HepG2 (cell line): ENCODE results near the gene APOA1. TPM values are rescaled to one million over a fixed set of nuclear protein-coding genes. Genes with fewer than 3 reads are reported as not detected.

ENCODE experiments used
- ATAC-seq: fragments of 200-7000 bp; cut with Tn5 transposase; 3 replicates; pipeline ENCODE4 v1.9.1; 2020; ENCODE audit warnings: mild to moderate bottlenecking, moderate library complexity
- BruUV-seq: library from RNA; stranded (reverse); fragments of 400-500 nt; replicated peaks from 2 replicates; lab custom pipeline; 2021; lab: Mats Ljungman, UMichigan
- CTCF ChIA-PET: fragments of 300-600 bp; formaldehyde crosslinking; extraction: SDS; loops from one replicate; lab custom pipeline; 2021; ENCODE audit warnings: low total read pairs, inconsistent platforms, low intra/inter-chr PET ratio; lab: Yijun Ruan, JAX
- POLR2A ChIA-PET: fragments of 350-600 bp; sonication (Branson Sonifier 250); formaldehyde crosslinking; loops from one replicate; lab custom pipeline; 2020; ENCODE audit warnings: antibody characterized with exemption, inconsistent platforms; lab: Yijun Ruan, JAX
- DNase-seq: peaks from one replicate; pipeline ENCODE4 v3.0.0-alpha.2; 2015; ENCODE audit warnings: low spot score
- FAIRE-seq: peaks from 3 replicates; lab custom pipeline; 2011; peaks lifted over from hg19 to GRCh38; lab: Jason Lieb, UNC
- H2AFZ ChIP-seq: one replicate; pipeline ENCODE4 v1.6.1; 2011; ENCODE audit warnings: low read length, inconsistent platforms
- H3K27ac ChIP-seq: fragments of 300-600 bp; 3 replicates; pipeline ENCODE4 v1.8.0; 2011; ENCODE audit warnings: mixed run types, mild to moderate bottlenecking, mixed read lengths, low read length, inconsistent platforms; ENCODE audit not compliant: insufficient read depth; ENCODE audit errors: extremely low read length
- H3K27me3 ChIP-seq, 2 experiments: fragments of 200-600 bp in 1 of 2; 2 replicates in 1 of 2; 3 replicates in 1 of 2; pipeline versions ENCODE4 v1.6.0 to v1.8.0; 2011; ENCODE audit warnings: low read length in 2 of 2, mild to moderate bottlenecking in 2 of 2, moderate library complexity in 2 of 2, inconsistent platforms in 1 of 2; ENCODE audit not compliant: insufficient read depth in 2 of 2, control insufficient read depth in 1 of 2
- H3K36me3 ChIP-seq, 2 experiments: fragments of 200-600 bp in 1 of 2; replicated peaks in 1 of 2; 2 replicates in 1 of 2; 3 replicates in 1 of 2; pipeline versions ENCODE4 v1.5.1 to v1.8.0; 2011; ENCODE audit warnings: low read length in 2 of 2, inconsistent platforms in 1 of 2; ENCODE audit not compliant: insufficient read depth in 2 of 2, control insufficient read depth in 1 of 2
- H3K4me1 ChIP-seq: 2 replicates; pipeline ENCODE4 v1.5.1; 2012; ENCODE audit warnings: low read length, inconsistent platforms; ENCODE audit not compliant: insufficient read depth
- H3K4me2 ChIP-seq: 2 replicates; pipeline ENCODE4 v1.6.0; 2011; ENCODE audit warnings: low read depth, low read length, inconsistent platforms
- H3K4me3 ChIP-seq, 3 experiments: fragments of 200-600 bp in 1 of 3; sonication (generic), shearing (Covaris generic) in 1 of 3; replicated peaks in 1 of 3; 2 replicates each; pipeline ENCODE4 v1.5.1; 2011 to 2016; ENCODE audit warnings: low read length in 3 of 3, inconsistent platforms in 2 of 3, low read depth in 2 of 3, mild to moderate bottlenecking in 2 of 3, control low read depth in 1 of 3, mixed read lengths in 1 of 3; ENCODE audit not compliant: insufficient read depth in 1 of 3
- H3K79me2 ChIP-seq: one replicate; pipeline ENCODE4 v1.6.1; 2011; ENCODE audit warnings: low read length, inconsistent platforms; ENCODE audit not compliant: insufficient read depth
- H3K9ac ChIP-seq: 2 replicates; pipeline ENCODE4 v1.6.0; 2011; ENCODE audit warnings: mild to moderate bottlenecking, low read depth, low read length, inconsistent platforms; ENCODE audit not compliant: insufficient read depth
- H3K9me3 ChIP-seq: 2 replicates; pipeline ENCODE4 v1.5.1; 2012; ENCODE audit warnings: mild to moderate bottlenecking, low read length
- H4K20me1 ChIP-seq: 2 replicates; pipeline ENCODE4 v1.6.0; 2011; ENCODE audit warnings: inconsistent platforms, mild to moderate bottlenecking, low read length, moderate library complexity; ENCODE audit not compliant: insufficient read depth
- FOSL2 ChIP-seq: sonication (generic); formaldehyde crosslinking; IDR thresholded peaks from 2 replicates; pipeline ENCODE4 v1.4.0; 2020; ENCODE audit warnings: missing genetic modification reagents
- HCFC1 ChIP-seq: fragments of 150-350 bp; IDR thresholded peaks from 2 replicates; pipeline ENCODE4 v1.6.1; 2014; ENCODE audit warnings: low read depth, low read length
- HDAC6 ChIP-seq: fragments of 200-600 bp; sonication (generic); IDR thresholded peaks from 2 replicates; pipeline ENCODE4 v1.7.0; 2017; ENCODE audit warnings: mild to moderate bottlenecking, antibody characterized with exemption, low read length, low read depth
- RXRB ChIP-seq: IDR thresholded peaks from 2 replicates; pipeline ENCODE4 v1.6.1; 2016; ENCODE audit warnings: borderline replicate concordance, missing genetic modification reagents, missing compliant biosample characterization
- SRSF1 ChIP-seq: fragments of 200-400 bp; formaldehyde crosslinking; optimal IDR thresholded peaks from 2 replicates; pipeline ENCODE3; 2017; ENCODE audit warnings: mild to moderate bottlenecking, low read depth, low read length, moderate library complexity
- THYN1 ChIP-seq: sonication (generic); formaldehyde crosslinking; IDR thresholded peaks from 2 replicates; pipeline ENCODE4 v1.8.1; 2023; ENCODE audit warnings: low read depth, mild to moderate bottlenecking, moderate library complexity, missing genetic modification reagents, borderline replicate concordance
- TP53 ChIP-seq: sonication (generic); formaldehyde crosslinking; conservative IDR thresholded peaks from 2 replicates; pipeline ENCODE4 v1.4.0; 2020; ENCODE audit warnings: missing genetic modification reagents
- ZMYM4 ChIP-seq: sonication (generic); formaldehyde crosslinking; IDR thresholded peaks from 2 replicates; pipeline ENCODE4 v1.8.1; 2023; ENCODE audit warnings: mild to moderate bottlenecking, missing genetic modification reagents
- ZNF292 ChIP-seq: sonication (generic); formaldehyde crosslinking; IDR thresholded peaks from 2 replicates; pipeline ENCODE4 v1.8.1; 2022; ENCODE audit warnings: mild to moderate bottlenecking, low read depth, missing genetic modification reagents, borderline replicate concordance
- ZNF567 ChIP-seq: sonication (generic); formaldehyde crosslinking; IDR thresholded peaks from 2 replicates; pipeline ENCODE4 v1.8.1; 2023; ENCODE audit warnings: mild to moderate bottlenecking, missing genetic modification reagents, borderline replicate concordance
- WGBS: methylation state at CpG from one replicate; pipeline ENCODE4 v1.1.6; 2017; ENCODE audit warnings: low lambda C conversion rate; 5-methylcytosine and 5-hydroxymethylcytosine counted together
- in situ Hi-C: cut with HindIII; loops from 2 replicates; pipeline ENCODE4 v1.10.0; 2017; ENCODE audit warnings: low pct_unique_long_range_greater_than_20kb; ENCODE audit not compliant: extremely low pct_ligation_motif_present
- intact Hi-C: fragments of 100-400 bp; cut with micrococcal nuclease; formaldehyde crosslinking; loops from one replicate; pipeline ENCODE4 v1.10.0; 2022; ENCODE audit not compliant: unreplicated experiment
- polyA plus RNA-seq, 8 experiments: library from polyadenylated mRNA; depleted of rRNA in 3 of 8; stranded (reverse) in 7 of 8; unstranded in 1 of 8; fragments of >200 nt; fragmentation: Illumina TruSeq in 4 of 8; extraction: Trizol in 4 of 8; gene quantifications; 2 replicates each; pipeline versions ENCODE4 v1.2.1 to v1.2.3, GENCODE V29; 2011 to 2016; ENCODE audit warnings: low read depth in 4 of 8, missing spikeins in 1 of 8, mixed read lengths in 1 of 8; ENCODE audit not compliant: insufficient read depth in 1 of 8
- total RNA-seq, 5 experiments: library from RNA; depleted of rRNA; stranded (reverse); fragments of >200 nt; fragmentation: Illumina TruSeq; extraction: Trizol; gene quantifications; 2 replicates each; pipeline ENCODE4 v1.2.3, GENCODE V29; 2016; ENCODE audit warnings: low read depth in 1 of 5
- TF ChIP-seq, protein P1 (sequence below): sonication (generic); formaldehyde crosslinking; IDR thresholded peaks from 2 replicates; pipeline ENCODE4 v1.9.0; 2021; ENCODE audit warnings: missing genetic modification reagents, borderline replicate concordance
- TF ChIP-seq, protein P2 (sequence below): sonication (generic); formaldehyde crosslinking; IDR thresholded peaks from 2 replicates; pipeline ENCODE4 v1.5.1; 2020; ENCODE audit warnings: missing genetic modification reagents, mild to moderate bottlenecking, borderline replicate concordance

APOA1 gene
- total and polyA plus RNA-seq, 2 of the 13 experiments (the other 11 are each of a cell fraction or from before 2014, with no cell fraction given), result 1,973 to 5,485 TPM

DNA sequence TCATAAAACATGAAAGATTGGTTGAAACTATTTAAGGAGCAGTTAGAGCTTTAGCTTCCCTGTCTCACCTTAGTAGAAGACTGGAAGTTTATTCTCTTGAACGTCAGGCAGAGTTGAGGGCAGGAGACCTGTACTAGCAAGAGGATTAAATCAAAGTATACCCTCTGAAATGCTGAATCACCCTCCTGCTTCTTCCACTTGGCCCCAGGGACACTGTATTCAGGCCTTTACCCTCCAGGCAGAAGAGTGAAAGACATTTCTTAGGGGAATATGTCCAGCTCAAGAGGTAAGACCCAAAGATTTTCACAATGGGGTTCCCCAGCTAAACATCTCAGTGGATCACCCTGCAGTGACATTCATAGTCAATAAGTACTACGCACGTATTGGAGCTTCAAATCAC lies 26.2 kb downstream of the APOA1 start:
- Histone ChIP-seq H3K27me3 (no peaks in the 10 kb centered on the region), H3K79me2 (no peaks in the 10 kb centered on the region), H3K4me2 (no peak overlapping the region), H3K9ac (no peak overlapping the region), H2AFZ (no peak overlapping the region), H4K20me1 (no peaks in the 10 kb centered on the region), H3K4me1 (peaks cover 93% of the 10 kb centered on the region), H3K36me3 (no peaks in the 10 kb centered on the region), H3K27ac (peak overlapping the region; percentile 4), H3K4me3 (no peak overlapping the region), H3K9me3 (no peaks in the 10 kb centered on the region)
- BruUV-seq, result no TSS peak
- CTCF ChIA-PET, result no interaction called here
- intact Hi-C loops, result no loop called here
- POLR2A ChIA-PET, result interaction anchor here (7.7 to 8.5 kb wide), 2 partner anchors 18 to 19 kb away, joined by 291 to 778 read pairs; partner anchors contain the start of genes APOA1, APOA4, APOA5 and APOC3
- DNase-seq (no peak), FAIRE-seq (no peak), ATAC-seq (no peak)
- in situ Hi-C loops, result no loop called here
- 94% methylated on average over 3 of the region's 3 CpGs for WGBS
- no peak for TF ChIP-seq SRSF1

DNA sequence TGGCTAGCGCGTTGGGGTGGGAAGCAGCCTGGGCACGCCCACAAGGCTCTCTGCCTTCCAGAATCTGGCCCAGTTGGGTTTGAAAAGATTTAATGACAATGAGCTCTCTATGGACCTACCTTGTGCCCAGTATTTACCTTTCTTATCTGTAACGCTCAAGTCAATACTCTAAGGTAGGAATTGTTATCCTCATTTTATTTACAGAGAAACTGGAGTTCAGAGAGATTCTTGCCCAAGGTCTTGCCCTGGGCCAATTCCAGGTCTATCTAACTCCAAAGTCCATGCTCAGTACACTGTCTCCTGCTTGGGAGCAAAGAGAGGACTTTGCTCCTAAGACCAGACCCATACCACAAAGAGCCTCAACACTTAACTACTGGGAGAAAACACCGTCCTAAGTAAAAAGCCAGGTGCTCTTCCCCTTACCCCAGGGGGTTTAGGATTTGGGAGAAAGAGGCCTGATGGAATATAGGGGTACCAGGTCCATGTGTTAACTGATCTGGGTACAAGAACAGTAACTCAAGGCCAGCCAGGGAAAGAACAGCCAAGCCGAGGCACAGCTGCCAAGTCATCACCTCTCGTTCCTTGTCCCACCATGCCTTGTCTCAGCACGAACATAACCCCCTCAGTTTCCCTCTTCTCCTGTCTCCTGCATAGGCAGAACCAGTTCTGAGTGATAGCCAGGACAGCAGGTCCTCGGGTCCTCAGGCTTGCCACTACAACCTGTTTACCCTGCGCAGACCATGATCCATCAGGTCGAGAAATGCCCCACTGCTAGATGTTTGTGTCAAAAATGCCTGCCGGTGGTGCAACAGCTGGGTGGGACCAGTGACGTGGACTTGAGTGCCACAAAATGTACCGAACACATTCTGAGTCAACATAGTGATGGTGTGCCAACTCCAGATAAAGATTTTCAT lies 28.9 kb downstream of the APOA1 start:
- CTCF ChIA-PET, result no interaction called here
- peak; percentile 92 for ATAC-seq
- TF ChIP-seq HCFC1 (no peak), SRSF1 (no peak), ZNF292 (CRISPR knock-in tag) (0 out of 2 replicates have a peak, but pooled peaks have one; percentile 17), THYN1 (CRISPR knock-in tag) (no peak), RXRB (CRISPR knock-in tag) (peak; percentile 96), HDAC6 (no peak), TP53 (no peak; the same call in 1 of the 2 replicates), ZNF567 (CRISPR knock-in tag) (no peak), ZMYM4 (CRISPR knock-in tag) (peak; percentile 2), FOSL2 (CRISPR knock-in tag) (peak; percentile 80)
- TF ChIP-seq, protein P1, sequence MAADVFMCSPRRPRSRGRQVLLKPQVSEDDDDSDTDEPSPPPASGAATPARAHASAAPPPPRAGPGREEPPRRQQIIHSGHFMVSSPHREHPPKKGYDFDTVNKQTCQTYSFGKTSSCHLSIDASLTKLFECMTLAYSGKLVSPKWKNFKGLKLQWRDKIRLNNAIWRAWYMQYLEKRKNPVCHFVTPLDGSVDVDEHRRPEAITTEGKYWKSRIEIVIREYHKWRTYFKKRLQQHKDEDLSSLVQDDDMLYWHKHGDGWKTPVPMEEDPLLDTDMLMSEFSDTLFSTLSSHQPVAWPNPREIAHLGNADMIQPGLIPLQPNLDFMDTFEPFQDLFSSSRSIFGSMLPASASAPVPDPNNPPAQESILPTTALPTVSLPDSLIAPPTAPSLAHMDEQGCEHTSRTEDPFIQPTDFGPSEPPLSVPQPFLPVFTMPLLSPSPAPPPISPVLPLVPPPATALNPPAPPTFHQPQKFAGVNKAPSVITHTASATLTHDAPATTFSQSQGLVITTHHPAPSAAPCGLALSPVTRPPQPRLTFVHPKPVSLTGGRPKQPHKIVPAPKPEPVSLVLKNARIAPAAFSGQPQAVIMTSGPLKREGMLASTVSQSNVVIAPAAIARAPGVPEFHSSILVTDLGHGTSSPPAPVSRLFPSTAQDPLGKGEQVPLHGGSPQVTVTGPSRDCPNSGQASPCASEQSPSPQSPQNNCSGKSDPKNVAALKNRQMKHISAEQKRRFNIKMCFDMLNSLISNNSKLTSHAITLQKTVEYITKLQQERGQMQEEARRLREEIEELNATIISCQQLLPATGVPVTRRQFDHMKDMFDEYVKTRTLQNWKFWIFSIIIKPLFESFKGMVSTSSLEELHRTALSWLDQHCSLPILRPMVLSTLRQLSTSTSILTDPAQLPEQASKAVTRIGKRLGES (CRISPR knock-in tag), result no peak
- TF ChIP-seq, protein P2, sequence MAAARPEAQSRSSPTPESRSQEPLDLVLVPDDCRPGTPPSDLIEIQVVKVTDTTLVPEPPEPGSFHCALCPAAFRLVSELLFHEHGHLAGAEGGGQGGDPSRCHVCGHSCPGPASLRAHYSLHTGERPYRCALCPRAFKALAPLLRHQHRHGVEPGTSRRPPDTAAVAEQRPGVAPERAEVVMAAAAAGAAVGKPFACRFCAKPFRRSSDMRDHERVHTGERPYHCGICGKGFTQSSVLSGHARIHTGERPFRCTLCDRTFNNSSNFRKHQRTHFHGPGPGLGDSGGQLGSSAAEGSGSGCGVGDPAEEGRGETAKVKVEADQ, result peak; percentile 94; the same call in 1 of the 2 replicates

More for the DNA sequence above, 28.9 kb downstream of the APOA1 start:
- POLR2A ChIA-PET, result interaction anchor here (0.7 to 8.5 kb wide), 14 partner anchors 8 to 288 kb away, joined by 3 to 778 read pairs (median 5); partner anchors contain the start of genes APOA1, APOA4, APOA5 and APOC3
- Histone ChIP-seq H3K9ac (peak overlapping the region; percentile 84), H3K27me3 (no peaks in the 10 kb centered on the region), H3K27ac (peak overlapping the region; percentile 98), H2AFZ (no peak overlapping the region), H4K20me1 (no peaks in the 10 kb centered on the region), H3K4me1 (peaks cover 86% of the 10 kb centered on the region), H3K79me2 (no peaks in the 10 kb centered on the region), H3K4me3 (peak overlapping the region; percentile 20 to 62 (median 31); a peak in 5 of 6 replicates), H3K9me3 (no peaks in the 10 kb centered on the region), H3K36me3 (no peaks in the 10 kb centered on the region), H3K4me2 (peak overlapping the region; percentile 84)
- in situ Hi-C loops (no loop called here), intact Hi-C loops (loop anchor here (1.0 kb wide), 2 partner anchors 16 to 21 kb away; partner anchors contain the start of gene APOC3)
- WGBS, result under 1% methylated on average over 12 of the region's 14 CpGs
- FAIRE-seq, result peak; percentile 97
- BruUV-seq, result TSS peak; percentile 98
- peak; percentile 98 for DNase-seq
